ENCODE measurements around the gene FOXP3. TPM values are rescaled to one million over a fixed set of nuclear protein-coding genes. Genes with fewer than 3 reads are reported as not detected.

Gene FOXP3
- total and polyA plus RNA-seq, 2 of the 8 experiments (the other 6 are each of a cell fraction or from before 2014, with no cell fraction given) = 0.37 to 0.54 TPM

DNA sequence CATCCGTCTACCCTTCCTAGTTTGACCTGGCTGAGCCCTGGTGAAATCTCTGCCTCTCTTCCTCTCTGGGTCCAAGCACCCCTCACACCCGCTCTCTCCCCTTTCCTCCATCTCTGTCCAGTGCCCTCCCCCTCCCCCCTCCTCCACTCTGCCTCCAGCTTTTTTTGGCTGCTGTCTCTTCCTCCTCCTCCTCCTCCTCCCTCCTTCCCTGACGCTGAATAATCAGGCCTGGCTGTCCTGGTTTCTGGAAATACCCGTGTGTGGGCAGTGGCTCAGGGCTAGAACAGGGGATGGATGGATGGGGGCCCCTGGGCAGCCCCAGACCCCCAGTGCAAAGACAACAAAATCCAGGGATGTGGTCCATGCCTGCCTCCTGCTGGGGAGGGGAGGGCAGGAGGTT lies 59.8 kb downstream of the FOXP3 start:
- H2AFZ ChIP-seq (ENCODE audit: low read length) = no peak overlapping the region
- peaks cover 0 to 12% (median 5%) of the 10 kb centered on the region in 4 experiments; a peak in 3 of 7 replicates for H3K4me1 ChIP-seq (replicated peaks in 1 of 4; ENCODE audit: control insufficient read depth in 3 of 4, insufficient read depth in 4 of 4, low read length in 3 of 4)
- CTCF ChIA-PET (ENCODE audit: partially characterized antibody) = interaction anchor here (0.6 to 1.2 kb wide), 3 partner anchors 38 to 264 kb away, joined by 3 read pairs; no protein-coding TSS in a partner anchor
- H2BK5ac ChIP-seq (ENCODE audit: low read depth, low read length) = no peak overlapping the region
- no peak overlapping the region for H2BK120ac ChIP-seq (replicated peaks; ENCODE audit: low read depth, low read length)
- no peak overlapping the region for H4K91ac ChIP-seq (replicated peaks; ENCODE audit: insufficient read length, low read length)
- no peak overlapping the region for H3K18ac ChIP-seq (ENCODE audit: extremely low read depth, low read length)
- no peak overlapping the region for H4K5ac ChIP-seq (ENCODE audit: insufficient read length, low read depth, low read length)
- no peak overlapping the region for H3K56ac ChIP-seq (replicated peaks; ENCODE audit: insufficient read length, low read depth, low read length)
- H3K9me3 ChIP-seq (ENCODE audit: insufficient read depth in 2 of 2, low read depth in 1 of 2, low read length in 1 of 2) = no peaks in the 10 kb centered on the region
- no peaks in the 10 kb centered on the region for H4K20me1 ChIP-seq (replicated peaks in 1 of 2; ENCODE audit: control insufficient read depth in 1 of 2, insufficient read depth in 2 of 2, low read length in 2 of 2)
- 60% methylated on average over 1 of the region's 4 CpGs; no CpG with 5 or more reads in 1 of the 2 experiments for WGBS, 2 experiments (ENCODE audit: extremely low coverage in 1 of 2, insufficient coverage in 1 of 2, insufficient read length in 1 of 2, insufficient replicate concordance in 2 of 2, low coverage in 1 of 2, low lambda C conversion rate in 2 of 2, missing lambda C conversion rate in 1 of 2)
- H3K27ac ChIP-seq (ENCODE audit: low read depth, low read length) = no peak overlapping the region
- H3K79me1 ChIP-seq (ENCODE audit: low read depth, low read length) = no peaks in the 10 kb centered on the region
- FAIRE-seq (no peak), DNase-seq (ENCODE audit: low read depth in 1 of 2, low spot score in 2 of 2) (no peak)
- no peak for TF ChIP-seq SP4 (IDR thresholded peaks at IDR 0.05; ENCODE audit: low read length)
- TF ChIP-seq SIX5 (IDR thresholded peaks at IDR 0.05; ENCODE audit: low read depth, low read length) = no peak
- TF ChIP-seq RFX5 (IDR thresholded peaks at IDR 0.05; ENCODE audit: borderline replicate concordance, low read depth, low read length) = no peak
- TF ChIP-seq SAP30 (IDR thresholded peaks at IDR 0.05; ENCODE audit: insufficient read depth, insufficient replicate concordance, low read length) = no peak
- TF ChIP-seq ASH2L (IDR thresholded peaks at IDR 0.05; ENCODE audit: low read length) = no peak
- no peak for TF ChIP-seq CREB1 (IDR thresholded peaks at IDR 0.05)
- TF ChIP-seq MAFK (IDR thresholded peaks at IDR 0.05; ENCODE audit: low read depth, low read length) = no peak
- H3K23ac ChIP-seq (ENCODE audit: insufficient read length) = no peak overlapping the region
- H4K8ac ChIP-seq (ENCODE audit: extremely low read depth, insufficient read depth, low read length) = no peak overlapping the region
- H3K27me3 ChIP-seq (replicated peaks in 1 of 4; ENCODE audit: control insufficient read depth in 3 of 4, extremely low read depth in 1 of 4, insufficient read depth in 3 of 4, low read length in 3 of 4) = no peaks in the 10 kb centered on the region
- H2BK12ac ChIP-seq (ENCODE audit: low read depth, low read length) = no peak overlapping the region
- no peaks in the 10 kb centered on the region for H3K79me2 ChIP-seq (ENCODE audit: control insufficient read depth in 1 of 2, insufficient read depth in 2 of 2, low read length in 2 of 2)
- POLR2A ChIA-PET (ENCODE audit: partially characterized antibody) = interaction anchor here (1.0 kb wide), 1 partner anchor 12 kb away, joined by 4 read pairs; no protein-coding TSS in a partner anchor
- H3K4me2 ChIP-seq (ENCODE audit: insufficient read depth in 1 of 2, low read depth in 2 of 2, low read length in 2 of 2) = no peak overlapping the region
- no peak overlapping the region for H3K14ac ChIP-seq (ENCODE audit: insufficient read length)
- no peak overlapping the region for H3K4ac ChIP-seq (replicated peaks; ENCODE audit: insufficient read length, low read depth, low read length)
- no peak overlapping the region for H3K9ac ChIP-seq (replicated peaks in 1 of 4; ENCODE audit: extremely low read depth in 1 of 4, low read depth in 3 of 4, low read length in 3 of 4)
- H3K23me2 ChIP-seq (ENCODE audit: low read depth, low read length) = no peaks in the 10 kb centered on the region
- no peak overlapping the region for H2BK15ac ChIP-seq (ENCODE audit: low read length)
- H3K4me3 ChIP-seq (ENCODE audit: extremely low read depth in 1 of 4, insufficient read depth in 2 of 4, low read depth in 3 of 4, low read length in 4 of 4) = no peak overlapping the region
- no peaks in the 10 kb centered on the region for H3K36me3 ChIP-seq (ENCODE audit: control insufficient read depth in 2 of 4, insufficient read depth in 4 of 4, low read length in 3 of 4)
- no peak overlapping the region for H2BK20ac ChIP-seq (ENCODE audit: low read length)
- H2AK5ac ChIP-seq (ENCODE audit: low read depth, low read length) = no peak overlapping the region

Measured in H1 (cell line).